ENCODE results near the gene HPS4.
"Not testable (repeated sequence)": the region's sequence is repeated elsewhere in the genome, so short reads cannot be mapped to it uniquely, and the experiment has no call there.

The HPS4 gene

GRCh38 chr22:26483439-26484359 lies at the start of gene HPS4, which contains the start of gene SRRD:
TSS of gene HPS4 (minus strand) at chr22:26483783. CDS start at chr22:26481762, 2,021 bp downstream.
TSS of gene SRRD (plus strand) at chr22:26483877. CDS start at chr22:26483891, 14 bp downstream.
- DNase-seq (ENCODE audit: low read depth in 2 of 2), result peak; percentile 76 to 90

DNA sequence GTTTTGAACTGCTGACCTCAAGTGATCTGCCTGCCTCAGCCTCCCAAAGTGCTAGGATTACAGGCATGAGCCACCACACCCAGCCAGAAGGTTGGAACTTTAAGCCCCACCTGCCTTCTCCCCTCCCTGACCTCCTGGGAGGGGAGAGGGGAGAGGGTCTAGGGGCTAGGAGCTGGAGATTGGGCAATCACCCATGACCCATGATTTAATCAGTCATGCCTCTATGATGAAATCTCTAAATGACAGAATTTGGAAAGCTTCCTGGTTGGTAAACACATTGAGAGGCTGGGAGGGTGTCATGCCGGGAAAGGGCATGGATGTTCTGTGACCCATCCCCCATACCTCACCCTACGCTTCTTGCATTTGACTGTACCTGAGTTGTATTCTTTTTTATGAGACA lies 45.8 kb upstream of the HPS4 start:
- DNase-seq (ENCODE audit: low read depth in 2 of 2), result no peak

DNA sequence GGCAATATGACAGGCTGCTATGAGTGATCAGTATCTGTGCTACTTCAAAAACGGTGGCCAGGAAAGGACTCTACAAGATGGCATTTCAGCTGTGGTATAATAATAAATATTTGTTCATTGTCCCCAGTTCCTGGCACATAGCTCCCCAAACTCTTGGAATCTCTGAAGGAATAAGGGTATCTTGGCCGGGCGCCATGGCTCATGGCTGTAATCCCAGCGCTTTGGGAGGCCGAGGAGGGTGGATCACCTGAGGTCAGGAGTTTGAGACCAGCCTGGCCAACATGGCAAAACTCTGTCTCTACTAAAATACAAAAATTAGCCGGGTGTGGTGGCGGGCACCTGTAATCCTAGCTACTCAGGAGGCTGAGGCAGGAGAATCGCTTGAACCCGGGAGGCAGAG lies 44.9 kb upstream of the HPS4 start:
- DNase-seq (ENCODE audit: low read depth in 2 of 2), result not testable (repeated sequence)

DNA sequence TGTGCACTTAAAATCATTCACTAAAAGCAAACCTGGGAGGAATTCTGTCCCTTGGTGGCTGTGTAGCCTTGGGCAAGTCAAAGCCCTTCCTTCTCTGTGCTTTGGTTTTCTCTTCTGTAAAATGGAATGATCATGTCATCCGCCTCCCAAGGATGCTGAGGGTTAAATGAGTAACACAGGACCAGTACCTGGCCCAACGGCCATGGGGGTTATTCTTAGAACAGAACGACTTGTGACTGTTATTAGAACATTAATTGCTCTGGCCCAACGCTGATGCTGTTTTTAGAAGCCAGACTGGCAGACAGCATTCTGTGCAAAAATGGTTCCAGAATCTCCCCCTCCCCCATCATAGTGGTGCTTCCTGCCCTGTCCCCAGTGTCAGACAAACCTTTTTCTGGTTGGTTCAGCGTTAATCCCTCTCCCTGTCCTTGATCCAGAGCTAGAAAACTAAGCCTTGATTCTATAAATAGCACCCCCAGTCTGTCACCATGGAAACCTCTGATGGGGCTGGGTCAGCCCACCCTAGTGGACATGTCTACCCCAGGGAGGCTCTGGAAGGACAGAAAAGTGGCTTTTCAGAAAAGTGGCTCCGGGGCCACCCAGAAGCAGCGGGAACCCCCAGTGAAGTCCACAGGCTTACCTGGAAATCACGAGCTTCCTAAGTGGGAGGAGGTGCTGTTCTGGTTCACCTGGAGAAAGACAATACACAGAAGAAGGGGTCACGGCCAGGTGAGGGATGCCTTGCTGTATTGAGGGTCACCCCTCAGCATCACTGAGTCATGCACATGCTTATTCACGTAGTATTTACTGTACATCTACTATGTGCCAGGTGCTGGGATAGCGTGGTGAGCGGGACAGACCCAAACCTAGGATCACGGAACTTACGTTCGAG lies 44.2 kb upstream of the HPS4 start:
- DNase-seq (ENCODE audit: low read depth in 2 of 2), result no peak

DNA sequence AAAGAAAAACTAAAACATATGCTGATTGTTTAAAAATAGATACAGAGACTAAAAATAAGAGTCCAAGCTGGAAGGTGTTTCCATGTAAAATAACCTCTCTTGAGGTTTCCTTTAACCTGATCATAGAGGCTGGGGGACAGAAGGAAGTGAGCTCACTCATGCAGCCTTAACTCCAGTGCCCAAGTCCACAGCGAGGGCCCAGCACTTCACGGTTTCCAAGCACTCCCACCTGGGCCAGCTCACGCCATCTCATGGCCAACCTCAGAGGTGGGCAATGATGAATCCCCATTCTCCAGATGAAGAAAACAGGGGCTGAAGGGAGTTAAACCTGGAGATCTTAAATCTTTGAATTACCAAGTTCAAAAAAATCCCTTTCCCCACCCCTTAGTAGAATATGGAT lies 43.6 kb upstream of the HPS4 start:
- DNase-seq (ENCODE audit: low read depth in 2 of 2), result no peak

DNA sequence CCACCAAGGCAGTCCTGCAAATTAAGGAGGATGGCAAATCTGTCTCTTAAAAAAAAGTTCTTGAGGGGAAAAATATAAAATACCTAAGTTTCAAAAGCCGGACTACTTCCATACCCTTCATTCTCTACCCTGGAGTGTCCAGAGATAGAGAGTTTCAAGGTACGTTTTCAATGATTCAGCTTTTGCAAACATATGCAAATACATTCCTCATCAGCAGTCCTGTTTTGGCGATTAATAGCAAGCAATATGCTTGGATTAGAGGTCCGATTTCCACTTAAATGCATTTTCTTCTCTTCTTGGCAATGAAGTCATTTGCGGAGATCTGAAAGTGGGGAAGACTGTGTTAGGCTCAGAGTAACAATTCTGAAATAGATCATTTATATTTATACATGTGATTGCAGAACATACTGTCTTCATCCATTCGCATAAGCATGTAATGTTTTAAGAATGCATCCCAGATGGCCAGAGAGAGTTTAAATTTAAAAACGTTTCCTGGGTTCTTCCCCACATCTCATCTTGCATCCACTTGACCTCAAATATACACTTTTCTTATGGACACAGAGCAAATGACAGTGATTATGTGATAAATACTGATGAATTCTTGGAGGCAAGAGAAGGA lies 42.5 kb upstream of the HPS4 start:
- no peak for DNase-seq (ENCODE audit: low read depth in 2 of 2)

- no peak for DNase-seq (ENCODE audit: low read depth in 2 of 2)
These were observed 41.3 kb upstream of the HPS4 start for GRCh38 chr22:26524870-26525269.

- DNase-seq (ENCODE audit: low read depth in 2 of 2), result no peak
These were observed 39.0 kb upstream of the HPS4 start for GRCh38 chr22:26522592-26522991.

DNA sequence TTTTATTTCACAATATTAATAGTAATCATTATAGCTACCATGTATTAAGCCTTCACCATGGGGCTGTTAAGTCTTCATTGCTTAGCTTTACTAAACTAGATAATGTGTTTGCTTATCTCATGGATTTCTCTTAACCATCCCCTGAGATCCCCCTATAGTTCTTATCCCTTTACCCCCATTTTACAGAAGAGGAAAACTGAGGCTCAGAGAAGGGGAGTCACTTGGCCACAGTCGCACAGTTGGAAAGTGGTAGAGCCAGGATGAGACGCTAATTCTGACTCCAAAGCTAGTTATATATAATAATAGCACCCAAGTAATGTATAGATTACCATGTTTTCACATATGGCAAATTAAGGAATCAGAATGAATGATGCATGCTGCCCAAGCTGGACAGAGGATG lies 38.4 kb upstream of the HPS4 start:
- no peak for DNase-seq (ENCODE audit: low read depth in 2 of 2)

DNA sequence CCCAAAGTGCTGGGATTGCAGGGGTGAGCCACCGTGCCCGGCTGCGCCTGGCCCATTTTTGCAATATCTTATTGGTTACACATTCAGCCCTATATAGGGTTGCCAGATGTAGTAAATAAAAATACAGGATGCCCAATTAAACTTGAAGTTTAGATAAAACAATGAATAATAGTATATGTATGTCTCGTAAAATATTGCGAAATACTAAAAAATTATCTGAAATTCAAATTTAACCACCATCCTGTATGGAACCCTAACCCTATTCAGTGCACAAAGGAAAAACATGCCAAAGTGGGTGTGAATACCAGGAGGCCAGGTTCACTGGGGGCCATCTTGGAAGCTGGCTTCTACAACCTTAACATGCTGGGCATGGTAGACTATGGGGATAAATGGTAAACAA lies 33.8 kb upstream of the HPS4 start:
- DNase-seq (ENCODE audit: low read depth in 2 of 2), result no peak

- no peak for DNase-seq (ENCODE audit: low read depth in 2 of 2)
These were observed 32.9 kb upstream of the HPS4 start for GRCh38 chr22:26516503-26516902.

- DNase-seq (ENCODE audit: low read depth in 2 of 2), result no peak
These were observed 32.3 kb upstream of the HPS4 start for GRCh38 chr22:26515931-26516330.

DNA sequence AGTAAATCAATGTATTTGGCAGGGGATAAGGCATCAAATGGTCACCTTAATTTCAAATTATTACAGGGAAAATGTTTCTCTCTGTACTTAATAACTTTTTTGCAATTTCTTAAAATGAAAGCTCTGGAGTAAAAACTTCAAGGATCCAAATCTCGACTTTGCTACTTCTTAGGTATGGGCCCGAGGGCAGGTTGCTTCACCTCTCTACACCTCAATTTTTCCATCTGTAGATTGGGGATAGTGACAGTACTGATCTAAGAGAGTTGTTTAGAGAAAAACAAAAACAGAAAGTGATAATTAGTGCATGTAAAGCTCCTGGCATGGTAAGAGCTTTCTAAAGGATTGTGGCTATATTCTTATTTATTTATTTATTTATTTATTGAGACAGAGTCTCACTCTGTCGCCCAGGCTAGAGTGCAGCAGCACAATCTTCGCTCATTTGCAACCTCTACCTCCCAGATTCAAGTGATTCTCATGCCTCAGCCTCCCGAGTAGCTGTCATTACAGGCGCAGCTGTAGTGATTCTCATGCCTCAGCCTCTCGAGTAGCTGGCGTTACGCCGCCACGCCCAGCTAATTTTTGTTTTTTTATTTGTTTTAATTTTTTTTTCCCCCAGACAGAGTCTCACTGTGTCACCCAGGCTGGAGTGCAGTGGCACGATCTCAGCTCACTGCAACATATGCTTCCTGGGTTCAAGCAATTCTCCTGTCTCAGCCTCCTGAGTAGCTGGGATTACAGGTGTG lies 31.0 kb upstream of the HPS4 start:
- DNase-seq (ENCODE audit: low read depth in 2 of 2), result no peak

DNA sequence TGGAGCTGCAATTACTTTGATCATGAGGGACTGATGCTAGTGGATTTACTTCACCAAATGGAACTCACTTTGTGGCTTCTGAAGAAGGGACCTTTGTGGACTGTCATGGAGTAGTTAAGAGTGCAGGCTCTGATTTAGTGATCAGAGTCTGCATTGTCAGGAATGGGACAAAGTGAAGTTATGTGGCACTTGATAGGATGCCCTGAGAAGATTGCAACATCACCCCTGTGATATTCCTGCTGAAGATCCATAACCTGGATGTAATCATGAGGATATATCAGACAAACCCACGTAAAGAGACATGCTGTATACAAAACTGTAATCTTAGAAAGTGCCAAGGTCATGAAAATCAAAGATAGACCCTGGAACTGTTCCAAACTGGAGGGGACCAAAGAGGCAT lies 30.3 kb upstream of the HPS4 start:
- DNase-seq (ENCODE audit: low read depth in 2 of 2), result no peak

GRCh38 chr22:26512149-26512793 lies 28.7 kb upstream of the HPS4 start, which contains the start of gene TFIP11:
TSS of gene TFIP11 (minus strand) at chr22:26512473. CDS start at chr22:26510272, 2,201 bp downstream.
- DNase-seq (ENCODE audit: low read depth in 2 of 2), result peak; percentile 82 to 85

DNA sequence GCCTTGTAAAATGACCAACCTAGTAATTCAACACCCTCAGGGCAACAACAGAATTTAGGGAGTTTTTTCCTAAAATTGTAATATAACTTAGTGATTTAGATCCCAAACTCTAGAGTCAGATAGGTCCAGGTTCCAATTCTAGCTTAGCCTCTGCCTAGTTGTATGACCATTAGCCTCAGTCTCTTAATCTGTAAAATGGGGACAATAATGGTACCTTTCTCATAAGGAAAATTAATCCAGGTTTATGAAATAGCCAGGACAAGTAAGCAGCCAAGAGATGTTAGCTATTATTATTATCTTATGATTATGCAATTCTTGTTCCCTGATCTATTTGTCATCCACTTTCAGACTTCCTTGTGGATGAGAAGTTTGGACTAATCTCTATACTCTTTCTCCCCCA lies 24.6 kb upstream of the HPS4 start:
- no peak for DNase-seq (ENCODE audit: low read depth in 2 of 2)

GRCh38 chr22:26503758-26504157 lies 20.2 kb upstream of the HPS4 start:
- DNase-seq (ENCODE audit: low read depth in 2 of 2), result no peak

- peak; percentile 44 to 45 for DNase-seq (ENCODE audit: low read depth in 2 of 2)
These were observed 19.3 kb upstream of the HPS4 start for GRCh38 chr22:26502688-26503561.

- no peak for DNase-seq (ENCODE audit: low read depth in 2 of 2)
These were observed 18.4 kb upstream of the HPS4 start for GRCh38 chr22:26501996-26502395.
